Activated CD4-positive, alpha-beta T cell treated with anti-CD3 and anti-CD28 coated beads for 1 hour (primary cell): ENCODE measurements around the gene PLIN4.
A peak's percentile ranks its signal among the peaks of the same experiment; 100 is the strongest.

Experiments
- DNase-seq: peaks from one replicate; pipeline ENCODE4 v3.0.0-alpha.2; 2020

PLIN4 gene

DNA sequence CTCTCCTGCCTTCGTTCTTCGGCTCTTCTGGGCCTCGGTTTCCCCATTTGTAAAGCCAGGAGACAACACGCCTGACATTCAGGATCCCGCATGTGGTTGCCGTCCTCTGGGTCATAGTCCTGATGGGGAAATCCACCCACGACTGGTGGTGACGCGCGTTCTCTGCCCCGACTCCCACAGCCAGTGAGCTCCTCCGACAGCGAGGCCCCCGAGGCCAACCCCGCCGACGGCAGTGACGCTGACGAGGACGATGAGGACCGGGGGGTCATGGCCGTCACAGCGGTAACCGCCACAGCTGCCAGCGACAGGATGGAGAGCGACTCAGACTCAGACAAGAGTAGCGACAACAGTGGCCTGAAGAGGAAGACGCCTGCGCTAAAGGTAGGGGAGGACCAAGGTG is 29.8 kb downstream of the PLIN4 start:
- no peak for DNase-seq

DNA sequence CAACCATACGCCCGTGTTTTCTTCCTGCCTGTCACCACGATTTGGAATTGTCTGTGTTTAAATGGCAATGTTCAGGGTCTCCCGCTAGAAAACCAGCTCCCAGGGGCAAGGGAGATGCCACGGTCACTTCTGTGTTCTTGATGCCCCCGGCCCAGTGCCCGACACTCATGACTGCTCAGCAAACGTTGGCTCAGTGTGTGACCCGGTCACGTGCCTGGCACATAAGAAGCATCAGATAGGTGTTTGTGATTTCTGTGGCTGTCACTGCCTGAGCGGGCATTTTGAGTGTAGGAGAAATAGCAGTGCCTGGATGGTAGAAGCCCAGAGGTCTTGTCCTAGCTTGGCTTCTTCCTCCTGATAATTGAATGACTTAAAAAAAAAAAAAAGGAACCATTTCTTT is 30.7 kb downstream of the PLIN4 start:
- no peak for DNase-seq

DNA sequence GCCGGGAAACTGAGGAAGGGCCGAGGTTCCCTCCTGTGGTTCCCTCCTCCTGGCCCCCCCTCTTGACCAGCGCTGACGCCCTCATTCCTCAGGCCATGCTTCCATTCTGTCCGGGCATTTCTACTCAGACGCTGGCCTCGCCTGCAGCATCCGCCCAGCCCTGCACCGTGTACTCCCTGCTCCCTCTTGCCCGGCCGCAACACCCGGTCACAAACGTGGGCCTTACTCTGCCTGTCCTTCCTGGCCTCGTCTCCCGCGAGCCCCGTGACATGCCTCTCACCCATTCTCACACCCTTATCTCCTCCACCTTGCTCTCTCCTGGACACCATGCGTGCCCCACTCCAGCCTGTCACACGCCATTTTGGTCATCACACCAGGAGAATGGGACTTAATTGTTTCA is 34.9 kb downstream of the PLIN4 start:
- no peak for DNase-seq

DNA sequence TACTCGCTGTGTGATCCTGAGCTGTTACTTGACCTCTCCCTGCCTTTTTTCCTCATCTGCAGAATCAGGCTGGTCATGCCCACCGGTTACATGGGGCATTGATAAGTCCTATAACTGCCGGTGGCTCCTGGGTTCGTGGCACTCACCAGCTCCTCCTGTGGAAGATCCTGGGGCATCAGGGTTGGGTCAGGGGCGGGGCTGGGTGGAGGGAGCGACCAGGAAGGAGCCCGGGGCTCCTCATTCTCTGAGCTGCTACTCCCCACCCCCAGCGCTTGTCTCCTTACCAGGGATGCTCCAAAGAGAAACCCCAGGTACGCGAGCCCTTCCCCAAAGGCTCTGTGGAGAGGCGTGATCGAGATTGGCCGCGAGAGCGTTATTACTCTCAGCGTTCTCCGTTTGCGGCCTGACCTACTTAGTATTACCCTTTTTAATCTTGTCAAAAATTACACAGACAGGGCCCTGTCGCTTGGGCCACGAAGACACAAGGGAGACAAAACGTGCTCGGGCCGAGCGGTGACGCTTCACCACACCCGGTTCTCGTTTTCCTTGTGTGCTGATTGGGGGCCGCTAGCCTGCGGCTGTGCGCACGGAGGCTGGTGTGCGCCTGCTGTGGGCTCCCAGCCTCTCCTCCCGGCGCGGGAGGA is 35.4 kb downstream of the PLIN4 start:
- no peak for DNase-seq

DNA sequence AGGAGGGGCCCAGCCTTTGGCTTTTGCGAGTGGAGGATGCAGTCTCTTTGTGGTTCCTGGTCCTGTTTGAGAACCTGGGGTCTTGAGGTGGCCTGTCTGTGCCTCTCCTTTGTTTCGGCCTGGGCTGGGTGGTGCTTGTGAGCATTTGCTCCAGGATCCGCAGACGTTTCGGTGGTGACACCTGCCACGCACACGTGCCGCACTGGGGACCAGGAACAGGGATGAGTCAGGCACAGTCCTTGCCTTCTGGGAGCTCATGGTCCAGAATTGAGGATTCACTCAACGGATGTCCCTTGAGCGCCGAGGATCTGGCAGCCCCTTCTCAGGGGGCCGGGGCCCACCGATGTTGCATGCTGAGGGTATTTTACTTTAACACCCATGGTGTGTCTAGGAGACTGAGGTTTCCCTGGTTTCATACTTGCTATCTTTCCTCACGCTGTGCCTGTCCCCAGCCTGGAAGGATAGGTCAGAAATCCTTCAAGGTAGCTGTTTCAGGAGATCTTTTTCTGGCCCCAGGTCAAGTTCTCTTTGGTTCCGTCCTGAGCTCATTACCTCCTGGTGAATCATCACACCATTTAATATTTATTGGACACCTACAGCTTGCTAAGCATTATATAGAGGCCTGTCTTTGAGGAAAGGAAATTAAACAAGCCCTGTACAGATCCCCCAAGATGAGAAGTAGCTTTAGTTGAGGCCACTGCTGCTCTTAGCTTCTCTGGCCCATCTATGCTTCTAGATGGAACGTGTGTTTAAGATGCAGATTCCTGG is 41.1 kb downstream of the PLIN4 start:
- DNase-seq: no peak

DNA sequence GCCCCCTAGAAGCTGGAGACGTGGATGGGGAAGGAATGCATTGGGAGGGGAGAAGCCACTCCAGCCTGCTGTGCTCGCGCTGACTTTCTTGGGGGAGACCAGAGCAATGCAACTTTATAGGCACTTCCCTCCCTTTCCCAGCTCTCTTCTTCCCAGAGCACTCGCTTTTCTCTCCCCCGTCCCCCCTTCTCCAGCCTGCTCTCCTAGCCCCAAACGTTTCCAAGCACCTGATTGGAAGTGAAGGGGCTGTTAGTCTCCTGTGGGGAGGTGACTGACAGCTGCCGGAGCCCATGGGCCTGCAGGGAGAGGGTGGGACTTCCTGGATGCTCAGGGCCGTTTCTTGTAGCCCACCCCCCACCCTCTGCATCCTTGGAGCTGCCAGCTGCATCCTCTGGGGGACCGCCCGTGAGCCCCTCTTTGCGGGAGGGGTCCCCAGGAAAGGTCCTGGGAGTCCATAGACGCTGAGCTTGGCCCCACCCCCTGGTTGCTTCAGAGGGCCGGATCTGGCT is 43.7 kb downstream of the PLIN4 start:
- DNase-seq: no peak

DNA sequence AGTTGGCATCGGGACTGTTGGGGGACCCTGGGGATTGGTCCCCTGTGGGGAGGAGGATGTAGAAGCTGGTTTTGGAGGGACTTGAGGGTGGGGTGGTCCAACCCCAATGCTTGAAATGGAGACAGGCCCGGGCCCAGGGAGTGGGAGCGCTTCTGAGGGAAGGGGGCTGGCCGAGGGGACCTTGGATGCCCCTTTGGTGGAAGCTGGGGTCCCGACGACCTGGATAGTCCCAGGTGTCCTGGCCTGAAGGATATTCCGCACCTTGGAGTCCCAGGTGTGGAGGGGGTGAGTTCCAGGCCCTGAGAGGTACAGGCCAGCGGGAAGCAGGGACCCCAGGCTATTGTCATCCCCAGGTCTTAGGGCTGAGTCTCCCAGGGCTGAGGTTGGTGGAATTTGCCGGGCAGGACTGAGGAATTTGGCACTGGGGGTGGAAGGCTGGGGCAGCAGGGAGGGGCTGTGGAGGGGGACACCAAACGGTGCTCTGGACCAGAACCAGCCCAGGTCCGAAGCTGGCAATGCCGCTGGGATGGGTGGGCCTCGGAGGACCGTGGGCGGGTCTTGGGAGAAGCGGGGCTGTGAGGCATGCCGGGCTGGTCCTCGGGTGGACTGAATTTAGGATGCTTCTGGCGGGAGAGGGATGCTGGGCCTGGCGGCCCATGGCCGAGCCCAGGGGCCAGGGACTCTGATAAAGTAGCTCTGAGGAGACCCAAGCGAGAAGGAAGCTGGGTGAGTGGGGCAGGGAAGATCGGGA is 44.3 kb downstream of the PLIN4 start:
- DNase-seq: no peak

DNA sequence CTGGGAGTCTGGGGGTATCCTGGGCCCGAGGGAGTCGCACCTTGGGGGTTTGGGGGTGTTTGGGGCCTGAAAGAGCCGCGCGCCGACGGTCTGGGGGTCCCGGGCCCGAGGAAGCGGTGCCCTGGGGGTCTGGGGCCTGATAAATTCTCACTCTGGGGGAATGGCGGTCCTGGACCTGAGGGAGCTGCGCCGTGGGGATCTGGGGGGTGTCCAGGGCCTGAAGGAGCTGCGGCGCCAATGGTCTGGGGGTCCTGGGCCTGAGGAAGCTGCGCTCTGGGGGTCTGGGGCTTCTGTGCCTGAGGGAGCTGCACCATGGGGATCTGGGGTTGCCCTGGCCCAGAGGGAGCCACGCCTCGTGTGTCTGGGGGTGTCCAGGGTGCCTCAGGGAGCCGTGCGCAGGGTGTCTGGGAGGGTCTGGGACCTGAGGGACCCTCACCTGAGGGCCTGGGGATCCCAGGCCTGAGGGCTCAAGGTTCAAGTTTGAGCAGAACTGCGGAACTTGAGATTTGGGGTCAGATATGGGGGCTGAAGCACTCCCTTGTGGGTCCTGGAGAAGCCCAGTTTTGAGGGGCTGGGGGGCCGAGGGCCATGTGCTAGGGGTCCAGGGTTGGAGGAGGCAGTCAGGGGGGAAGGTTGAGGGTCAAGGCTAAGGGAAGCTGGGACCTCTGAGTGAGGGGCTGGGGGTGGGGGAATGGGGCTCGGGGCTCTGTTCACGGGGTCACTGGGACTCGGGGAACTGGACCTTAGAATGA is 45.1 kb downstream of the PLIN4 start:
- DNase-seq: no peak

DNA sequence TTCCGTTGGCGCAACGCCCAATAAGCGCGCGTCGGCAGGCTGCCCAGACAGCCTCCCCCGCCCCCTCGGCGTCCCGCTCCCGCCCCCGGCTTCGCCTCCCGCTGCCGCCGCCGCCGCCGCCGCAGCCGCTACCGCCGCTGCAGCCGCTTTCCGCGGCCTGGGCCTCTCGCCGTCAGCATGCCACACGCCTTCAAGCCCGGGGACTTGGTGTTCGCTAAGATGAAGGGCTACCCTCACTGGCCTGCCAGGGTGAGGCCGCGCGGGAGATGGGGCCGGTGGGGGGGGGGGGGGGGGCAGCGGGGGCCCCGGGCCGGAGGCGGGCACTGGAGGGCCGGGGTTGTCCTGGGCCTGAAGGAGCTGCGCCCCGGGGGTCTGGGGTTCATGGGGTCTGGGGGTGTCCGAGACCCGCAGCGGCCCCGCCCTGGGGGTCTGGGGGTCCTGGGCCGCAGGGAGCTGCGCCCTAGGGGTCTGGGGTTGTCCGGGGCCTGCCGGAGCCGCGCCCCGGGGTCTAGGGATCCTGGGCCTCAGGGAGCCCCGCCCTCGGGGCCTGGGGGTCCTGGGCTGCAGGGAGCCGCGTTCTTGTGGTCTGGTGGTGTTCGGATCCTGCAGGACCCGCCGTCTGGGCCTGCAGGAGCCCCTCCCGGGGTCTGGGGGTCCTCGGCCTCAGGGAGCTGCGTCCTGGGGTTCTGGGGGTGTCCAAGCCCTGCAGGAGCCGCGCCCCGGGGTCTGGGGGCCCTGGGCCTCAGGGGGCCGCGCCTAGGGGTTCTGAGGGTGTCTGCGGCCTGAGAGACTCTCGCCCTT is 45.9 kb downstream of the PLIN4 start, which contains the start of gene HDGFL2:
TSS of gene HDGFL2 (plus strand) at position 124 of the 801 bp plus-strand sequence. CDS start at position 178, 54 bp downstream.
- DNase-seq: no peak

DNA sequence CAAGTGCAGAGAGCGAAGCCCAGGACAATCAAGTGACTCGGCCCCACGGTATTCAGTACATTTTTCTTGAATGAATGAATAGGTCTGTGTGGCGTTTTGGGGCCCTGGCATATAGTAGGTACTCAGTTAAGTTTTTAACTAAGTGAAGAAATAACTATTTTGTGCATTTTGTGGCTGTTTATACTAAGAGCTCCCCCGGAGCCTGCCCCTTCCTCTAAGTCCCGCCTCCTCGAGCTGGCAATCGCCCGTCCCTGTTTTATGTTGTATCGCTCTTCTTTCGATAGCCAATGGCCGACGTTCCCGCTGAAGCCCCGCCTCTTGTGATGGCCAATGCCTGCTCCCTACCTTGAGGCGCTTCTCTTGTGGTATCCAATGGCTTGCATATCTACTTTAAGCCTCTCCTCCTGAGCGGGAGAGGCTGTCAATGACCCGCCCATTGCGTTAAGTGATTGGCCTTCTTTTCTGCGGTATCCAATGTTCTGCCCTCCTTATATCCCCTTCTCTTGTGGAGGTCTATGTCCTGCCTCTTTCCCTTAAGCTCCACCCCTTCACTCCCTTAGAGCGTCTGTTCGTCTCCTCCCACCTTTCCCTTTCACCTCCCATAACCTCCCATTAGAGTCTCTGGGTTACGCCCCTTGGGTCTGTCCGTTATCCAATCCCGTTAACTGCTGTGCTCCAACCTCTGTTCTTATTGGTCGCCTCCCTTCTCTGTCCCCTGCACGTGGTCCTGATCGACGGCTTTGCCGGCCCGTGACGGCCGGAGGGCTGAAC is 46.7 kb downstream of the PLIN4 start:
- DNase-seq: peak; percentile 96

DNA sequence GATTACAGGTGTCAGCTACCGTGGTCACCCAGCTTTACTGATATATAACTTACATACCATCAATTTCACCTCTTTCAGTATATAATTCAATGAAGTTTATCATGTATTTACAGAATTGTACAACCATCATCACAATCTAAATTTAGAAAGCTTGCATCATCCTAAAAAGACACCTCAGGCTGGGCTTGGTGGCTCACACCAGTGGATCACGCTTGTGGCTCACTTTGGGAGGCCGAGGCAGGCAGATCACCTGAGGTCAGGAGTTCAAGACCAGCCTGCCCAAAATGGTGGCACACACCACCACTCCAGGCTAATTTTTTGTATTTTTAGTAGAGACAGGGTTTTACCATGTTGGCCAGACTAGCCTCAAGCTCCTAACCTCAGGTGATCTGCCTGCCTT is 50.5 kb downstream of the PLIN4 start:
- DNase-seq: no peak

DNA sequence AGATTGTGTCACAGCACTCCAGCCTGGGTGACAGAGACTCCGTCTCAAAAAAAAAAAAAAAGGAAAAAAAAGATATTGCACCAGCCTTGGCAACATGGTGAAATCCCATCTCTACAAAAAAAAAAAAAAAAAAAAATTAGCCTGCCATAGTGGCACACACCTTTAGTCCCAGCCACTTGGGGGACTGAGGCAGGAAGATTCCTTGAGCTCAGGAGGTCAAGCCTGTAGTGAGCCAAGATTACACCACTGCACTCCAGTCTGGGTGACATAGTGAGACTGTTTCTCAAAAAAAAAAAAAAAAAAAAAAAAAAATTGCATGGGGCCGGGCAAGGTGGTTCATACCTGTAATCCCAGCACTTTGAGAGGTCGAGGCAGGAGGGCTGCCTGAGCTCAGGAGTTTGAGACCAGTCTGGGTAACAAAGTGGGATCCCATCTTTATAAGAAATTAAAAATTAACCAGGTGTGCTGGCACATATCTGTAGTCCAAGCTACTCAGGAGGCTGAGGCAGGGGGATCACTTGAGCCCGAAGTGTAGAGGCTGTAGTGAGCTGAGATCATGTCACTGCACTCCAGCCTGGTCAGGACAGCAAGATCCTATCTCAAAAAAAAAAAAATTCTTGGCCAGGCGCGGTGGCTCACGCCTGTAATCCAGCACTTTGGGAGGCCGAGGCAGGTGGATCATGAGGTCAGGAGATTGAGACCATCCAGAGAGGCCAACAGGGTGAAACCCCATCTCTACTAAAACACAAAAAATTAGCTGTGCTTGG is 53.3 kb downstream of the PLIN4 start:
- no peak for DNase-seq

DNA sequence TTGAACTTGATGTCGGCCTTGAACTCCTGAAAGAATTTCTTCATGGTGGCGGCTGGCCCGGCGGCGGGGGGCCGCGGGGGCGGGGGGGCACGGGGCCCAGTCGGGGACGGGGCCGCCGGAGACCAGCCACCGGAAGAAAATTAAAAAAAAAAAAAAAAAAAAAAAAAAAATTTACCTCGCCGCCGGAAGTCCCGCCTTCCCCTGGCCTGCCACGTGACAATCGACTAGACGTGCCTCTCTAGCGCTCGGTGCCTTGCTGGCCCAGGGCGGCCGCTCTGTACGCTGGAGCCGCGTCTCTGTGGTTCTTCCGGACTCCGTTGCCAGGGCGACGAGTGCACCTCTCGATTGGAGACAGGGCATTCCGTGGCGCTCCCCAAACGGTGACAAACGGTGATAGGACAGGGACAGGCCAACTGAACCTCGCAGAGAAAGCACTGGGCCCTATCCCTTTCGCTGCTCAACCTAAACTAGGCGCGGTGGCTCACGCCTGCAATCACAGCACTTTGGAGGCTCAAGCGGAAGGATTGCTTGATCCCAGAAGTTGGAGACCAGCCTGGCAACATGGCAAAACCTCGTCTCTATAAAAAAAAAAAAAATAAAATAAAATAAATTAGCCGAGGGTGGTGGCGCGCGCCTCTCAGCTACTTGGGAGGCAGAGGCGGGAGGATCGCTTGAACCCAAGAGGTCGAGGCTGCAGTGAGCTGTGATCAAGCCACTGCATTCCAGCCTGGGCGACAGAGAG is 60.5 kb downstream of the PLIN4 start, which contains the start of gene UBXN6:
TSS of gene UBXN6 (minus strand) at position 141 of the 742 bp plus-strand sequence. CDS start at position 44, 97 bp downstream.
- peak; percentile 95 for DNase-seq

DNA sequence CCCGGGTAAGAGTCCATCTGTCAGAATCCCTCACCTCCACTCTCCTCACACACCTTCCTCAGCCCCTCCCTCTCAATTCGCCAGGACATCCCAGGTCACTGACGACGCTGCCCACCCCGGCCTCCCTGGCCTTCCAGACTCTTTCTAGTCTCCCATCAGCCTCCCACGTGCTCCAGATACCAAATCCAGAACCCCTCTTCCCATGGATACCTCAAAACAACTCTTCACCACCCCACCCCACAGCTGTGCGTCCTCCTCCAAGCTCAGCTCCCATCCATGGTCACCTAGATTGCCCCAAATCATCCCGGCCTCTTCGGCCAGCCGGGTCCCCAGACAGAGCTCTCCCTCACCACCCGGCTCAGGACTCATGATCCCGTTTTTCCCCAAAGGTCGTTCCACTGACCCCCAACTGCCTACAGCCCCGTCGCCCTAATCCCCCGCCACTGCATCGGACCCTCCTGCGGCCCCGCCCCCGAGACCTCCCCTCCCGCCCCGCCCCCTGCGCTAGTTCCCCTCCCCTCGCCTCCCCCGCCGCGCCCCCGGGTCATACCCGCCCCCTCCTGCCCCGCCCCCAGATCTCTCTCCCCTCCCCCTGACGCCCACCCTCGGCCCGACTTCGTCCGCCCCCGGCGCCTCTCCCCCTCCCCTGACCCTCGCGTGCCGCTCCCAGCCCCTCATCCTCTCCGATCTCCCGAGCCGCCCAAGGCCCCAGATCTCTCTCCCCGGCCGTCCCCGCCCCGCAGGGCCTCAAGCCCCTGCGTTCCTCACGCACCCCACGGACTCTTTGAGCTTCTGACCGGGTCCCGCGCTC is 61.2 kb downstream of the PLIN4 start:
- DNase-seq: no peak

DNA sequence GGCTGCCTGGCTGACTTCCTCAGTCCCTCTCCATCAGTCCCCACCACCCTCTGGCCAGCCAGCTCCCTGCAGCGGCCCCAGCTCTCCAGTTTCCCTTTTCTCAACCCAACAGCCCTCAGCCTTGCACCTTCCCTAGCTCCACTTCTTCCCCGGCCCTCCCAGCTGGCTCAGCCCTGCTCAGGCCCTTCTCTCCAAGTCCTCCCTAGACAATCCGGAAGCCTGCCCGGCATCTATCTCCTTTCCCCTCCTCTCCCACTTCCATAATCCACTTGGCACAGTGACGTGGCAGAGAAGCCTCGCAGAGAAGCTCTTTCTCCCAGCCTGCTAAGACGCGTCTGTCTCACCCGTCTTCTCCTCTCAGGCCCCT is 61.8 kb downstream of the PLIN4 start:
- no peak for DNase-seq

DNA sequence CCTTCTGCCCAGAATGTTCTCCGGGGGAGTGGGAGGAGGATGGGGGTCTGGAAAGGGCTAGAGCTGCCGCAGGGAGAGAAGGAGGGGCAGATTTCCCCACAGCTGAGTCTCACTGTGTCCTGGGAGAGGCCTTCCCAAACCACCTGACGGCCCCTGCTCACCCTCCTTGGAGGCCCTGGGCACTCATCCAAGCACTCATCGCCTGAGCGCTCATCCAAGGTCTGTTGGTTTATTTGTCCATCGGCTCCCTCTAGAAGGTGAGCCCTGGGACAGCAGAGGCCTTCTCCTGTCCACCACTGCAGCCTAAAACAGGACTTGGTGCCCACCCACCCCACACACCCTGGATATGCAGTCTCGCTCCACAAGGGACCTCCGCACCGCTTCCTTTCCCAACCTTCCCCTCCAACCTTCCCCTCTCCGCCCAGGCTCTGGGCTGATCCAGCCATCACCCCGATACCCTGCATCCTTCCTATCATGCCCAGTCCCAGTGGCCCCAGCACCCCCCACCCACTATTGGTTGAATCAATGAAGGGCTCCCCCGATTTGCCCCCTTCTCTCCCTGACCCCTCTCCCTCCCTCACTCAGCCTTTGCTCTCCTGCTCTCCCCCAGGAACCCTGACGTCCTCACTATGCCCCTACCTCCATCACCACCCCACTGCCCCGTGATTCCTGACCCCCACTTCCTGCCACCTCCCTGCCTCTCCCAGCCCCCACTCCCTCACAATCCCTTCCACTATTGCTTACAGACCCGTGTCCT is 62.4 kb downstream of the PLIN4 start:
- no peak for DNase-seq

DNA sequence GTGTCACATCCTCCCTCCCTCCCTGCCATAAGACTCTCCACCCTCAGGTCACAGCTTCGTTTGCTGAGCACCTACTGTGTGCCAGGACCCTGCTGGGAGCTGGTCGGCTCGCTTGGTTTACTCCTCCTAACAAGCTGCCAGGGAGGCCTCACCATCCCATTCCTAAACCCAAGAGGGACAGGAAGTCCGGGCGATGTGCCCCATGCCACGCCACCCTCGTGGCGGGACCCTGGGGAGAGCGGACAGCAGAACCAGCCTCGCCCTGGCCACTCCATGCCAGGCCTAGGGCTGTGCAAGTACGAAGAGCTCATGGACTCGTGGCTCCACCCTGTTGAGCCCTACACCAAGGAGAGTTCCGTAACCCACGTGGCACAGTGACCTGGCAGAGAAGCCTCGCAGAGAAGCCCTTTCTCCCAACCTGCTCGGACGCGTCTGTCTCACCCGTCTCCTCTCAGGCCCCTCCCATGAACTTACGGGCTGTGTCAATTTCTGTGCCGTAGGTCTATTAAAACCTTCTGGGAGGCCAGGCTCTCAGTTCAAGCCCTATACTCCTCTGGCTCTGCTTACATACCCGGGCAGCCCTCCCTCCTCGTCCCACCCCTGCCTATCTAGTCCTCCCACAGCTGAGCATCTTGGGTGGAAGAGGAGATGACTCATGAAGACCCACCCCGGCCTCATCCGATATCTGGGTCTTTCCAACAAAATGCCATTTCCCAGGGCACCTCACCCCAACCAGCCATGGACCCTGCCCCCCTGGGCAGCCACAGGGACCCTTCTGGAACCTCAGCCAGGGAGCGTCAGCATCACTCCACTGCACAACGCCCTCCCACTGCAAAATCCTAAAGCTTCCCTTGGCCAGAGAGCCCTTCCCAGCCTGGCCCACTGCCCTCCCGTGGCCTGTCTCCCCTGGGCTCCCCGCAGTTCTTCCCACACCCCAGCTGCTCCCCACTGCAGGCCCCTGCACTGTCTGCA is 63.3 kb downstream of the PLIN4 start:
- DNase-seq: no peak
